Stimulated activated CD8-positive, alpha-beta memory T cell treated with anti-CD3 and anti-CD28 coated beads, Interleukin-4, amount 100 ng/mL, for 4 hours (primary cell): ENCODE results near the gene CSNK2A1.
"Not testable (repeated sequence)": the region's sequence is repeated elsewhere in the genome, so short reads cannot be mapped to it uniquely, and the experiment has no call there.

ENCODE experiments used
- DNase-seq, 2 donors: peaks; one replicate each; pipeline ENCODE4 v3.0.0-alpha.2; 2020; ENCODE audit warnings: low read depth in 2 of 2, low spot score in 1 of 2

Gene CSNK2A1

DNA sequence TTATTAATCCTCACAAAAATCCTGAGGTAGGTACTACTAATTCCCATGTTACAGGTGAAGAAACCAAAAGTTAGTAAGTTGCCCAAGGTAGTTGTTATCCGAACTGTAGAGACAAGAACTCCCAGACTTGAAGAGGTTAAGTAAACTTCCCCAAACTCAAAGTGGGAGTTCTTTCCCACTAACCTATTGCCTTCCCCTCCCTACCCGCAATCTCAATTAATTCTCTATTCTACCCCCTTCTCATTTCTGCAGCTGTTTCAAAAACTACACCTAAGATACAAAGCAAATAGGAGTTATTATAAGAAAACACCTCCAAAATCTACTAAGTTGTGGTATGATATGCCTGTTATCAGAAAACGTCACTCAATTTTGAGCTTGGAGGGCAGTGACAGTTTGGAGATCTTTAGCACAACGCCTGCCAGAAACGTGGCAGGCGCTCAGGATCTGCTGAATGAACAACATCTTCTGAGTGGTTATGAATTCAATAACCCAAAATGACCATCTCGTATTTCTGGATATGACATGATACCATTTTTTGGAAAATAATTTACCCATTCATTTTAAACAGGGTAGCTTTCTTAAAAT lies 7.1 kb downstream of the CSNK2A1 start:
- DNase-seq = no peak

DNA sequence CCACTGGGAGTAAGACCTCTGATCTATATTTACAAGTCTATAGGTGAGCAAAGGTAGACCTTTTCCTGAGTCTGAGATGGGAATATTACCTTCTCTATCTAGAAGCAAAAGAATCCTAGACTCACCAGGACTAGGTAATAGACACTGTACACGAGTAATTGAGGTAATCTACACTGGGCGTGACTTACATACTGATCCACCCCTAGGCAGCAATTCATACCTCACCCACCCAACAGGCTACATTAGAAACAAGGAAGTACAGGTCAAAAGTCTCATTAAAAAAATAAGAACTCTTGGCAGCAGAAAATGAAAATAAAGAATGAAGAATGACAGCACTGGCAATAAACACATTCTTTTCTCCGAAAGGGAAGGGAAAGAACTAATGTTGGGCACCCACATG lies 7.6 kb downstream of the CSNK2A1 start:
- DNase-seq = no peak

DNA sequence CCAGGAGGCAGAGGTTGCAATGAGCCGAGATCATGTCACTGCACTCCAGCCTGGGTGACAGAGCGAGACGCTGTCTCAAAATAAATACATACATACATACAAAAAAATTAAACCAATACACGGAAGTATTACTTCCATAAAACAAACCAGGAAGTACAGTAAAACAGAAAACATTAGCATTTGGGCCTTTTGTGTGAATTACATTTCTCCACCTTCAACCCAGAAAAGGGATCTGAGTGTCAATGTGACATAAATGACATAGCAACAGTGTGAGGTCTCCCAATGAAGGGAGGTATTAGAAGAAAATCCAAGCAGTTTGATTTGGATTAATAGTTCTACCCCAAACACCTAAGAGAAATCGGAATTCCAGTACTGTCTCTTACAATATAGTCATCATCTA lies 10.1 kb downstream of the CSNK2A1 start:
- DNase-seq = no peak

DNA sequence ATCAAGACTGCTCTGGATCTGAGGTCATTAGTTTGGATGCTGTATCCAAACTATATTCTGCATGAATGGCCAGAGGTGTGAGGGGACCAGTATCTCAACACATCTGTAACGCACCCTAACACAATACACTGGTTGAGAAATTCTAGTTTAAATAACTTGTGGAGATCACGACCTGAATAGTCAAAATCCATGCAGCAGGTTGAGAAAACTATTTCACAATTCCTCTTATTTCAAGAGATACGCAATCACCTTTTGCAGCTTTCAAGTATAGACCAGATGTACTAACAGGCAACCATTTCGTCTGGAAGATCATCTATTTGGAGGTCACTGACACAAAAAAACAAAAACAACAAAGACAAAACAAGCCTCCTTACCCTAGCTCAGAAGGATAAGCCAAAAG lies 11.1 kb downstream of the CSNK2A1 start:
- no peak for DNase-seq

DNA sequence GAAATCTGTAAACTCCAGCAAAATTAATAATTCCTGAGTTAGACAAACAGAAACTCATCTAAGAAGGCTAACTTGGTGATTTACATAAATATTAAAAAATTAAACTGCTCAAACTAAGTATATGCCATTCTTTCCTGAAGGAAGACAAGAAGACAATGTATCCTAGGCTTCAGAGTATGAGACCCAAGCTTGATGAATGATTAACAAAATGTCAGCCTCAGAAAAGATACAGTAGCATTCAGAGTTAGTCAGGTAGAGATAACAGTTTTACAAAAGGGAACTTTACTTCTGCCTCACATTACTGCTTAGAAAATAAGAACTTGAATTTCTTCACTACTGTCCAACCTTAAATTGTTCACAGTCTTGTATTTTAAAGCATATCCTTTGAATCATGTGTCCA lies 12.0 kb downstream of the CSNK2A1 start:
- DNase-seq = no peak

DNA sequence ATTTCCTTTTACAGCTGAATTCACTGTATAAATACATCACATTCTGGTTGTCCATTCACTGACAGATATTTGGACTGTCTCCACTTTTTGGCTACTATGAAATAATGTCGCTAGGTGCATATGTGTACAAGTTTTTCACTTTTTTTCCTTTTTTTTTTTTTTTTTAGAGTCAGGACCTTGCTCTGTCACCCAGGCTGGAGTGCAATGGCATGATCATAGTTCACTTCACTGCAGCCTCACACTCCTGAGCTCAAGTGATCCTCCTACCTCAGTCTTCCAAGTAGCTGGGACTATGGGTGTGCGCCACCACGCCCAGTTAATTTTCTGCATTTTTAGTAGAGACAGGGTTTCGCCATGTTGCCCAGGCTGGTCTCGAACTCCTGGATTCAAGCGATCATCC lies 13.3 kb downstream of the CSNK2A1 start:
- no peak for DNase-seq

DNA sequence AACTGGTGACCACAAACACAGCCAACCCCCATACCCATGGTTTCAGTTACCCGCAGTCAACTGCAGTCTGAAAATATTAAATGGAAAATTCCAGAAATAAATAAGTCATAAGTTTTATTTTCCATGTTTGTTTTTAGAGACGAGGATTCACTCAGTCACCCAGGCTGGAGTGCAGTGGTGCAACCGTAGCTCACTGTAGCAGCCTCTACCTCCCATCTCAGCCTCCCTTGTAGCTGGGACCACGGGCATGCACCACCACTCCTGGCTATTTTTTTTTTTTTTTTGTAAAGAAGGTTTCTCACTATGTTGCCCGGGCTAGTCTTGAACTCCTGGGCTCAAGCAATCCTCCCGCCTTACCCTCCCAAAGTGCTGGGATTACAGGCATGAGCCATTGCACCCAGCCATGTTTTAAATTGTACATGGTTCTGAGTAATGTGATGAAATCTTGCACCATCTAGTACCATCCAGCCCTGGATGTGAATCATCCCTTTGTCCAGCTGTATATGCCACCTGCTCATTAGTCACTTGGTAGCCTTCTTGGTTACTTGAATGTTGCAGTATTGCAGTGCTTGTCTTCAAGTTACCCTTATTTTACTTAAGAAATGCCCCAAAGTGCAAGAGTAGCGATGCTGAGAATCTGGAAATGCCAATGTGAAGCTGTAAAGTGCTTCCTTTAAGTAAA lies 14.5 kb downstream of the CSNK2A1 start:
- DNase-seq = no peak

DNA sequence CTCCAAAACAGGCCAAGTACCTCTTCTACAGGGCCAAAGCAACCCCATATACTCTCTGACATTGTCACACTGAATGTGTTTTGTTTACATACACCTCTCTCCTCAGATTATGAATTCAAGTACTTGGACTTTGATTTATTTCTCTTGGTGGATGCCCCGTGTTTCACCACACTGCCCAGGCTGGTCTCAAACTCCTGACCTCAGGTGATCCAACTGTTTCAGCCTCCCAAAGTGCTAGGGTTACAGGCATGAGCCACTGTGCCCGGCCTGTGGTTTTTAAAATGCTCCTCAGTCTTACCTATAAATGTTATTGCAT lies 16.1 kb downstream of the CSNK2A1 start:
- DNase-seq = no peak

DNA sequence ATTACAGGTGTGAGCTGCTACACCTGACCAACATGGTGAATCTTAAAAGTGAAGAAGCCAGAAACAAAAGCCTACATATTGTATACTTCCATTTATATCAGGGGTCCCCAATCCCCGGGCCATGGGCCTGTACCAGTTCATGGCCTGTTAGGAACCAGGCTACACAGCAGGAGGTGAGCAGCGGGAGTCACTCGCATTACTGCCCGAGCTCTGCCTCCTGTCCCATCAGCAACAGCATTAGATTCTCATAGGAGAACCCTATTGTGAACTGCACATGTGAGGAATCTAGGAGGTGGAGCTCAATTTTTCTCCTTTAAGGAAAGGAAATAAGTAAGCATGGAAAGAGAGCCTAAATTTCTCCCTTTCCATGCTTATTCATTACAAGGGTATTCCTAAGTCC lies 21.7 kb downstream of the CSNK2A1 start:
- DNase-seq = no peak

DNA sequence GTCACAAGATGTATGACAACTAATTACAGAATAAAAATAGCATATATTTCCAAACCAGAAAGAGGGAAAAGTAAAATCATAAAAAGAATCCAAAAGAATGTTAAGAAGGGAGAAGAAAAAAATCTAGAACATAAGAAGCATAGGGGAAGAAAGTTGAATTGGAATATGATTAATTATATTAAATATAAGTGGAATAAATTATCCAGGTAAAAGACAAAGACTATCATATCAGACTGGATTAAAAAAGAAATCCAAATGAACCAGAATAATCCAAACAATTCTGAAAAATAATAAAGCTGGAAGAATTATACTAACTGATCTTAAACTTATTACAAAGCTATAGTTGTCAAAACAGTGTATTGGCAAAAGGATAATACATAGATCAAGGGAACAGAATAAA lies 23.6 kb downstream of the CSNK2A1 start:
- DNase-seq = no peak

DNA sequence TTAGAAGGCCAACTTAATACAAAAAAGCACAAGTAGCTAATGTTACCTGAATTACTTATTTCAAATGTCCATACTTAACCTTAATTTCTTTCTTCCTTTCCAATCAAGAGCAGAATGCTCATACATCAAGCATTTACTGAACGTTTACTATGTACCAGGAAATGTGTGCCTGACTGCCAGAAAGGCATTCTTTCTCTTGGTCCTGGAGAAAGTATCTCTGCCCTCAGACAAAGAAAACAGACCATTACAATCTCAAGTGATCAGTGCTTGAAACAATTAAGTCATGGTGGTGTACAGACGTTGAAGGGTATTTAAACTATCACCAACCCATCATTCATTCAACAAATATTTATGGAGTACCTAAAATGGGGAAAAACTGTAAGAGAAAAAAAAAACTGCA lies 26.4 kb downstream of the CSNK2A1 start:
- DNase-seq = no peak

DNA sequence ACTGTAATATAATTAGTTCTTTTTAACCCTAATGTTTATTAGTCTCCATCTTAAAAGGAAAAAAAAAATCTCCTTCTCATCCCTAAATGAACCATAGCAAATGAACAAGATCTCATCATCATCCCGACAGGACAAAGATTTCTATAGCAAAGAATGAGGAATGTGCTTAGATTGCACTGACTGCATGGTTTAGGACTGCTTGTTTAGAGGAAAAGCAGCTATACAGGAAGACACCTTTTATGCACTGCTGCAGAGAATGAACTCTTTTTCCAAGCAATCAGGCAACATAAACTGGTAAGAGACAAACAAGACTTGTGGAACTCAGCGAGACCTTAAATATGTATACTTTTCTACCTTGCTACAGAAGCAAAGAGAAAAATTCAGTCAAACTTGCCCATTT lies 26.8 kb downstream of the CSNK2A1 start:
- DNase-seq = no peak

DNA sequence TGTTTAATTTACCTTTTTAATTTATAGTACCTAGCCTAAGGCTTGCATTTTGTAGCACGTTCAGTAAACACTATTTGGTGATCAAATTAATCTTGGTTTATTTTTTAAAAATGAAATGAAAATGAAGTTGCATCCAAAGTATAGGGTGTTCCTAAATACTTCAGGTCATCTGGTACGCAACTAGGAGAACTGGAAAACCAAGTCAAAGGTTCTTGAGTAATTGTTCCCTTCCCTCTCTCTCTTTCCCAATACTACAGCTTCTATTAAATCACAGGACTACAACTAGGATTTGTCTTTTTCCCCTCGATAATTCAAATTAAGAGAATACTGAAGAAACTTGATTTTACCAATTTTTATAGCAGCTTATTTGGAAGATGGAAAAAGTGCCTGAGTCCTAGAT lies 27.9 kb downstream of the CSNK2A1 start:
- no peak for DNase-seq

DNA sequence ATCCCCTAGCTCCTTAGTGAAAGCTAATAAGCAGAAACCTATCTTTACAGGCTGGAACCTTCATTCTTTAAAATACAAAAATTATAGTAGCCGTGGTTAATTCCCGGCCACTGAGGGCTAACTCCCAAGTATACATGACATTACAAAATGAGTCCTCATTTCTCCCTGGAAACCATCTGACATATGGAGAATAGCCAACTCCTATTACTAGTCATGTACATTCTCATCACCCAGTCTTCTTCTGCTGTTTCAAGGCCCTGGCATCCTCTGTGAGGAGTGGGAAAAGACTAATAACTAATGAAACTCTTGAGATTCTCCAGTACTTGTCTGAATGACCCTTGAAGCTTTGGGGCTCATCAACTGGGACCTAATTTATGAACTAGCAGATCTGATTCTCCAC lies 30.2 kb downstream of the CSNK2A1 start:
- no peak for DNase-seq

DNA sequence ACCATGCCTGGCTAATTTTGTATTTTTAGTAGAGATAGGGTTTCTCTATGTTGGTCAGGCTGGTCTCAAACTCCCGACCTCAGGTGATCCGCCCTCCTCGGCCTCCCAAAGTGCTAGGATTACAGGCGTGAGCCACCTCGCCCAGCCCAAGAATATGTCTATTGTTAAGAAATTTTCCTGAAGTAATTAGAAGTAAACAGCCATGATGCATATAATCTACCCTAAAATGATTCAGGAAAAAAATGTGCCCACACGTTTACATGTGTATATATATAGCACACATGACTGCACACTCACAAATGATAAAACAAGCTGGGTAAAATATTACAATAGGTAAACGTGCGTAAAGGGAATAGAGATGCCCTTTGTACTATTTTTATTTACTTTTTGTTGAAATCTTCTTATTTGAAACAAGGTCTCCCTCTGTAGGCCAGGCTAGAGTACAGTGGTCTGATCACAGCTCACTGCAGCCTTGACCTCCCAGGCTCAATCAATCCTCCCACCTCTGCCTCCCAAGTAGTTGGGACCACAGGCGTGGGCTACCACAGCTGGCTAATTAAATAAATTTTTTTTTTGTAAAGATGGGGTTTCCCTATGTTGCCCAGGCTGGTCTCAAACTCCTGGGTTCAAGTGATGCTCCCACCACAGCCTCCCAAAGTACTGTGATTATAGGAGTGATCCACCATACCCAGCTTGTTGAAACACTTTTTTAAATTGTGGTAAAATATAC lies 33.1 kb downstream of the CSNK2A1 start:
- DNase-seq = not testable (repeated sequence)

DNA sequence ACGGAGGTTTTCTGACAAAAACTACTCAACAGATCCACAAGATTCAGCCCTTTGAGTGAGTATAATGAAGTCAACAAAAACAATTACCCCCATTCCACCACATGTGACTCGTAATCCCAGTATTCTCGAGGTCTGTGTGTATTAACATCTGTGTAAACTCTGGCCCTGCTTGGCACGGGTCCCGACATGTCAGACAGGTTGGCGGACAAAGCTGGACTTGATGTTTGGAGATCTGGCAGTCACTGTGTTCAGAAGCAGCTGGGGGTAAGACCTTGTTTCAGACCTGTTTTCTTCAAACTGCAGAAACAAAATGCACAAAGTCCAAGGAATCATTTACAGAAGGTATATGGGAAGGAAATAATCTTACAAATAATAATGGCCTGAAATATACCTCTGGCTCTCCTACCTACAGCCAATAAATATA lies 35.2 kb downstream of the CSNK2A1 start:
- not testable (repeated sequence) for DNase-seq

DNA sequence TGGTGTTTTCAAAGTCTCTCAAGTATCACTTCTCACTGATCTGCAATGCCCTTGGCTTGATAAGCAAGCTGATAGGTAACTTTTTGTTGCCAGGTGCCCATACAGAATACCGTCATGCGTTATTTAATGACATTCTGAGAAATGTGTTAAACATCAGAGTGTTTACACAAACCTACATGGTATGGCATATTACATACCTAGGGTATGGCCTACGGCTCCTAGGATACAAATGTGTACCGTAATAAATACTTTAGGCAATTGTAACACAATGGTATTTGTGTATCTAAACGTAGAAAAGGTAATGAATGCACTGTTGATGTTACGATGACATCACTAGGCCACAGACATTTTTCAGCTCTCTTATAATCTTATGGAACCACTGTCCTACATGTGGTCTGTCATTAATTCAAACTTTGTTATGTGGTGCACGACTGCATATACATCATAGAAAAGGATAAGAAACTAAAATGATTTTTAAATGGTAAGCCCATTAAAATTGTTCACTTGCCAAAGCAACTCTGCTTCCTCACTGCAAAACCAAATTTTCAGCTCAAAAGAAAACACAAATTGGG lies 35.7 kb downstream of the CSNK2A1 start:
- no peak for DNase-seq

DNA sequence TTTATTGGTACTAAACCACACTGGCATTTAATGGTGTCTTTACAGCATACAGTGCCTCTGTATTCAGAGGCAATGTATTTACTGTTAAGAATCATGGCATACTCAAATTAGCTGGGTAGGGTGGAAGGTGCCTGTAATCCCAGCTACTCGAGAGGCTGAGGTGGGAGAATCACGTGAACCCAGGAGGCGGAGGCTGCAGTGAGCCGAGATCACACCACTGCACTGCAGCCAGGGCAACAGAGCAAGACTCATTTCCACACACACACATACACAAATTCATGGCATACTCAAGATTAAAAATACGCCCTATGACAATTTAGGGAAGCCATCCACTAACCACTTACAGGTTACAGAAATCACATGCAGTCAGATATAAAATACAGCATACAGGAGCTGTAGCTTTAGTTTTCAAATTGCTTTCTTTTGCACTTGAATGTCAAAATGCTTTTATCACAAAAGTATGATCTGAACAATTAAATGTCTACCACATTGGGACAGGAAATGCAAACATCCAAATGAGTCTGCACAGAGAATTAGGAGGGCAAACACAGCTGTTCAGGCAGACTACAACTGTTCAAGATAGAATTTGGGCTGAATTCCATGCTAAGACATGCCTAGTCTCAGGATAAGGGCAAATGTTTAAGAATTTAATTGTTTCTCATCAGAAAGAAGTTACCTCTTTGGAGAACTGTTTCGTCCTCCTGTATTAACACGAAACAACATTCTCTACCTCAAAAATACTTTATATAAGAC lies 36.4 kb downstream of the CSNK2A1 start:
- no peak for DNase-seq

DNA sequence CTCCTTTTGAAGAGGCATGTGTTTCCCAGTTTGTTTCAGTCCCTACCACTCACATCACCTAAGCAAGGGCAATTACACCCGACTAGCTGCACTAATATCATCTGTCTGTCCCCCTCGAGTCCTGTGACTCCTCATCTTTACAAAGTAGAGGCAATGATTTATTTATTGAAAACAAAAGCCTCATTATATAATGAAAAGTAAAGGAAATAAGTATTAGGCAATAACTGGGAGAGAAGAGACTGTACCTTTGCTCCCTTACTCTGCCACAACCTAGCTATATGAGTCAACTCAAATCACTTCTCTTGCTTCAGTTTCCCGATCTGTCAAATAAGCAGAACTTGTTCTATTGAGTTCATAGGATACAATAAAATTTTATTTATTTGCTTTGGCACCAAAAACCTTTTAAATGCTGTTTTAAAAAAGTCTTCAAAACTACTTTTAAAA lies 38.9 kb downstream of the CSNK2A1 start:
- DNase-seq = no peak

DNA sequence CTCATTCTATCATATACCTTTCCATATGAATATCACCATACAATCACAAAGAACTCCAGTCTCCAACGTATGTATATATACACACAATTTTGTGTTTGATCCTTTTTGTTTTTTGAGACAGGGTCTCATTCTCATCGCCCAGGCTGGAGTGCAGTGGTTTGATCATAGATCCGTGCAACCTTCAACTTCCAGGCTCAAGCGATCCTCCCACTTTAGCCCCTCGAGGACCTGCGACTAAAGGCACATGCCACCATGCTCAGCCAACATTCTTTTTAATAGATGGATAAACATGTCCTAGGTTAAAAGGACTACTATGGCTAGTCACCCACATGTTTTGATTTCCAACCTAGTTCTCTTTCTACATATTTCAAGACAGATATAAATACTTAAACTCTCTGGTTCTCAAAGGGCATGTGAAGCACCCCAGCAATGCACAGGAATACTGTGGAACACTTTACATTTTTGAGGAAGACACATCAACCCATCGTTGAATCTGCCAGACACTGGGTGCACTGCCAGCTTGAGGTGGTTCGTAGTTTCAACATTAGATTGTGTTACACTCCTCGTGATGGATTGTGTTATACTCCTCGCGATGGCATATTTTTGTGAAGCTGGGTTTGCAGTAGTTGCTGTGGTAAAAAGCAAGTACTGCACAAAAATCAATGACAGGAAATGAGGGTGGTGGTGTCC lies 40.4 kb downstream of the CSNK2A1 start:
- DNase-seq = no peak

DNA sequence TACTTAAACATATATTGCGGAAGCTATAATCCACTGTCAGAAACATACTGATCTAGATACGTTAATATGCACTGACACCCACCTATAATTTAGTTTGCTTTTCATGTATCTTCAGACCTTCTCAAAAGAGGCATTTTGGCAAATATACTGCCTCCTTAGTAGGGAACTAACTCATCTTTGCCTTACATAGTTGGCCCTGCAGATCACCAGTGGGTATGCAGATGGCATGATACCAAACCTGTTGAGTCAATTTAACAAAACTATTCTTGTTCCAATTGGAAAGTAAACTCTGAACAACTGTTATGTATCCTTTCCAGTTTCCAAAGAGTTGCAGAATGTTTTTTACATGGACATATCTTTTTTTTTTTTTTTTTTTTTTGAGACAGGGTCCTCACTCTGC lies 45.6 kb downstream of the CSNK2A1 start:
- no peak for DNase-seq
